Keratinocyte (primary cell): ENCODE results near the gene CFAP68. TPM values are rescaled to one million over a fixed set of nuclear protein-coding genes. Genes with fewer than 3 reads are reported as not detected.

Source experiments
- DNase-seq: peaks from one replicate; pipeline ENCODE4 v3.0.0-alpha.2; 2011; ENCODE audit warnings: low read depth, missing footprints, low spot score
- FAIRE-seq: peaks from 2 replicates; lab custom pipeline; 2011; peaks lifted over from hg19 to GRCh38; lab: Jason Lieb, UNC
- H2AFZ ChIP-seq: 2 replicates; pipeline ENCODE4 v1.6.0; 2012; ENCODE audit warnings: low read length, control low read depth, inconsistent platforms; ENCODE audit not compliant: control insufficient read depth
- H3K27ac ChIP-seq: 2 replicates; pipeline ENCODE4 v1.5.1; 2011; ENCODE audit warnings: low read length; ENCODE audit not compliant: control insufficient read depth, insufficient read depth
- H3K27me3 ChIP-seq: 3 replicates; pipeline ENCODE4 v1.6.0; 2011; ENCODE audit warnings: low read length; ENCODE audit not compliant: control insufficient read depth, insufficient read depth; ENCODE audit errors: extremely low read depth
- H3K36me3 ChIP-seq, 2 experiments: 2 replicates in 1 of 2; 3 replicates in 1 of 2; pipeline ENCODE4 v1.5.1; 2011; ENCODE audit warnings: low read length in 2 of 2, mild to moderate bottlenecking in 1 of 2; ENCODE audit not compliant: control insufficient read depth in 2 of 2, insufficient read depth in 2 of 2; ENCODE audit errors: extremely low read depth in 1 of 2
- H3K4me1 ChIP-seq: 3 replicates; pipeline ENCODE4 v1.5.1; 2011; ENCODE audit warnings: low read length; ENCODE audit not compliant: control insufficient read depth, insufficient read depth; ENCODE audit errors: extremely low read depth
- H3K4me2 ChIP-seq: 3 replicates; pipeline ENCODE4 v1.6.0; 2011; ENCODE audit warnings: low read depth, low read length; ENCODE audit not compliant: control insufficient read depth, insufficient read depth; ENCODE audit errors: extremely low read depth
- H3K4me3 ChIP-seq, 3 experiments: fragments of 200-600 bp in 1 of 3; sonication (generic) in 1 of 3; 2 replicates in 2 of 3; 3 replicates in 1 of 3; pipeline ENCODE4 v1.5.1; 2011 to 2016; ENCODE audit warnings: low read length in 3 of 3, mild to moderate bottlenecking in 3 of 3, control low read depth in 2 of 3, inconsistent platforms in 1 of 3, low read depth in 1 of 3, mixed read lengths in 1 of 3, mixed run types in 1 of 3, moderate library complexity in 1 of 3; ENCODE audit not compliant: control insufficient read depth in 2 of 3, insufficient read depth in 2 of 3; ENCODE audit errors: extremely low read depth in 1 of 3
- H3K79me2 ChIP-seq: 2 replicates; pipeline ENCODE4 v1.6.0; 2012; ENCODE audit warnings: low read length; ENCODE audit not compliant: control insufficient read depth, insufficient read depth
- H3K9ac ChIP-seq: 3 replicates; pipeline ENCODE4 v1.6.0; 2011; ENCODE audit warnings: low read length; ENCODE audit not compliant: control insufficient read depth, insufficient read depth; ENCODE audit errors: extremely low read depth
- H3K9me1 ChIP-seq: 3 replicates; pipeline ENCODE4 v1.6.0; 2011; ENCODE audit warnings: low read length; ENCODE audit not compliant: control insufficient read depth, insufficient read depth; ENCODE audit errors: extremely low read depth
- H3K9me3 ChIP-seq: 2 replicates; pipeline ENCODE4 v1.5.1; 2012; ENCODE audit warnings: low read depth, low read length; ENCODE audit not compliant: control insufficient read depth
- H4K20me1 ChIP-seq: 3 replicates; pipeline ENCODE4 v1.6.0; 2011; ENCODE audit warnings: low read length; ENCODE audit not compliant: control insufficient read depth, insufficient read depth; ENCODE audit errors: extremely low read depth
- EZH2 ChIP-seq: IDR thresholded peaks from one replicate; pipeline ENCODE4 v1.6.1; 2012; ENCODE audit warnings: inconsistent platforms, mild to moderate bottlenecking, low read length, moderate library complexity
- dilution Hi-C: fragments of 300-500 bp; cut with MboI; formaldehyde crosslinking; loops from one replicate; pipeline ENCODE4 v1.7.0; 2020; ENCODE audit warnings: low sequenced_read_pairs; ENCODE audit not compliant: extremely low pct_ligation_motif_present
- polyA plus RNA-seq, 5 experiments: library from polyadenylated mRNA; depleted of rRNA in 3 of 5; stranded (reverse) in 3 of 5; stranded (forward) in 1 of 5; unstranded in 1 of 5; fragments of >200 nt; gene quantifications; 1 replicate in 1 of 5; 2 replicates in 3 of 5; 3 replicates in 1 of 5; pipeline versions ENCODE4 v1.2.1 to v1.2.3, GENCODE V29; 2011 to 2012; ENCODE audit warnings: missing spikeins in 2 of 5, low read depth in 1 of 5, low replicate concordance in 1 of 5
- TF ChIP-seq, protein P1 (sequence below), 3 experiments: IDR thresholded peaks in 1 of 3; conservative IDR thresholded peaks in 1 of 3; optimal IDR thresholded peaks in 1 of 3; 2 replicates in 2 of 3; 3 replicates in 1 of 3; pipeline versions ENCODE3 to v1.5.1; 2011; ENCODE audit warnings: low read length in 3 of 3, mild to moderate bottlenecking in 3 of 3, moderate library complexity in 2 of 3, control low read depth in 1 of 3, inconsistent platforms in 1 of 3; ENCODE audit not compliant: insufficient read depth in 2 of 3; ENCODE audit errors: extremely low read depth in 1 of 3

Gene CFAP68
- polyA plus RNA-seq, 1 donor (not counting 4 experiments of a cell fraction or from before 2014, with no cell fraction given), result 63.8 TPM

DNA sequence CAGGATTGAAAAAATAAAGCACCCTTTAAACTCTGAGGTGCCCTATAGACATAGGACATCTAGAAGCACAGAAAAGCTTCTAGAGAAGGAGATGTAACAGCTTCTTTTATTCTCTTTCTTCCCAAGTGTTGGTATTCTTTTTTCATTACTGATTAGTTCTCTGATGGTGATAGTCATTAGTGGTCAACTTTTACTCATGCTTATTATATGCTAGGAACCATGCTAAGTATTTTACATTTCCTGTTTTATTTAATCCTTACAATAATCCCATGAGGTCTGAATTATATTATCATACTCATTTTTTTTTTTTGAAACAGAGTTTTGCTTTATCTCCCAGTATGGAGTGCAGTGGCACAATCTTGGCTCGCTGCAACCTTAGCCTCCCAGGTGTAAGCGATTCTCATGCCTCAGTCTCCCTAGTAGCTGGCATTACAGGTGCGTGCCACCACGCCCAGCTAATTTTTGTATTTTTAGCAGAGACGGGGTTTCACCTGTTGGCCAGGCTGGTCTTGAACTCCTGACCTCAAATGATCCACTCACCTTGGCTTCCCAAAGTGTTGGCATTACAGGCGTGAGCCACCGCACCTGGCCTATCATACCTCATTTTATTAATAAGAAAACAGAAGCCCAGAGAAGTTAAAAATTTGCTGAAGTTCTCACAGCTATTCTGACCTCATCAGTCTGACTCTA lies 42.3 kb downstream of the CFAP68 start:
- Histone ChIP-seq H4K20me1 (no peaks in the 10 kb centered on the region), H2AFZ (no peak overlapping the region), H3K9ac (no peak overlapping the region), H3K27me3 (no peaks in the 10 kb centered on the region), H3K36me3 (no peaks in the 10 kb centered on the region), H3K9me3 (no peaks in the 10 kb centered on the region), H3K9me1 (no peaks in the 10 kb centered on the region), H3K4me3 (no peak overlapping the region), H3K79me2 (no peaks in the 10 kb centered on the region), H3K27ac (no peak overlapping the region), H3K4me1 (peaks cover 21% of the 10 kb centered on the region), H3K4me2 (no peak overlapping the region)
- DNase-seq (no peak), FAIRE-seq (no peak)
- no peak for TF ChIP-seq EZH2
- TF ChIP-seq, protein P1, sequence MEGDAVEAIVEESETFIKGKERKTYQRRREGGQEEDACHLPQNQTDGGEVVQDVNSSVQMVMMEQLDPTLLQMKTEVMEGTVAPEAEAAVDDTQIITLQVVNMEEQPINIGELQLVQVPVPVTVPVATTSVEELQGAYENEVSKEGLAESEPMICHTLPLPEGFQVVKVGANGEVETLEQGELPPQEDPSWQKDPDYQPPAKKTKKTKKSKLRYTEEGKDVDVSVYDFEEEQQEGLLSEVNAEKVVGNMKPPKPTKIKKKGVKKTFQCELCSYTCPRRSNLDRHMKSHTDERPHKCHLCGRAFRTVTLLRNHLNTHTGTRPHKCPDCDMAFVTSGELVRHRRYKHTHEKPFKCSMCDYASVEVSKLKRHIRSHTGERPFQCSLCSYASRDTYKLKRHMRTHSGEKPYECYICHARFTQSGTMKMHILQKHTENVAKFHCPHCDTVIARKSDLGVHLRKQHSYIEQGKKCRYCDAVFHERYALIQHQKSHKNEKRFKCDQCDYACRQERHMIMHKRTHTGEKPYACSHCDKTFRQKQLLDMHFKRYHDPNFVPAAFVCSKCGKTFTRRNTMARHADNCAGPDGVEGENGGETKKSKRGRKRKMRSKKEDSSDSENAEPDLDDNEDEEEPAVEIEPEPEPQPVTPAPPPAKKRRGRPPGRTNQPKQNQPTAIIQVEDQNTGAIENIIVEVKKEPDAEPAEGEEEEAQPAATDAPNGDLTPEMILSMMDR (optimal IDR thresholded peaks at IDR 0.05 in 1 of 3, IDR thresholded peaks at IDR 0.05 in 1 of 3, conservative IDR thresholded peaks at IDR 0.05 in 1 of 3; ENCODE audit: extremely low read depth in 1 of 3, insufficient read depth in 2 of 3, low read length in 3 of 3), result no peak
- dilution Hi-C loops, result no loop called here

DNA sequence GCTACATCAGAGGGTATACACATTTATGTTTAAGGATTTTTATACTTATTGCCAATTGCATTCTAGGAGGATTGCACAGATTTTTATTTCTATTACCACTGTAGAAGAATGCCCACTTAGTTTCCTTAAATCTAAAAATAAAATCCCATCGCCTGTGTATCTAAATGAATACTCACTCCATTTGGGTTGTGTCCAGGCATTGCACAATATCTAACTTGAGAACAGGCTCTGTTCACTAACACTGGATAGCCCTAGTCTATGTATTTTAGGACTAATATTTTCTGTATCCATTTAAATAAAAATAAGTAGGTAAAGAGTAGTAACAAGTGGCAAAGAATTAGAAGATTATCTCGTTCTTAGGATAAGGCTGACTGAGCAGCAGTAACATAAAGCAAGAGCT lies 43.5 kb downstream of the CFAP68 start:
- DNase-seq, result no peak
- Histone ChIP-seq H4K20me1 (no peaks in the 10 kb centered on the region), H3K9me3 (no peaks in the 10 kb centered on the region), H3K79me2 (no peaks in the 10 kb centered on the region), H3K27me3 (no peaks in the 10 kb centered on the region), H3K36me3 (no peaks in the 10 kb centered on the region), H3K4me2 (peak overlapping the region; percentile 10), H2AFZ (no peak overlapping the region), H3K9me1 (no peaks in the 10 kb centered on the region), H3K4me3 (no peak overlapping the region), H3K4me1 (peaks cover 26% of the 10 kb centered on the region), H3K9ac (no peak overlapping the region), H3K27ac (no peak overlapping the region)
- TF ChIP-seq EZH2, result no peak
- TF ChIP-seq, protein P1 (optimal IDR thresholded peaks at IDR 0.05 in 1 of 3, IDR thresholded peaks at IDR 0.05 in 1 of 3, conservative IDR thresholded peaks at IDR 0.05 in 1 of 3; ENCODE audit: extremely low read depth in 1 of 3, insufficient read depth in 2 of 3, low read length in 3 of 3), result no peak
- dilution Hi-C loops, result no loop called here
- FAIRE-seq, result no peak
